ENCODE results near the gene NCCRP1. TPM values are rescaled to one million over a fixed set of nuclear protein-coding genes. Genes with fewer than 3 reads are reported as not detected.
A peak's percentile ranks its signal among the peaks of the same experiment; 100 is the strongest.

NCCRP1 gene
- total RNA-seq, 4 donors from 2014 or later = 0.45 to 0.81 (median 0.78) TPM; not detected in 1

GRCh38 chr19:39167461-39168257 is 29.1 kb upstream of the NCCRP1 start:
- no peaks in the 10 kb centered on the region for H3K27me3 ChIP-seq
- peaks cover 14 to 18% of the 10 kb centered on the region in 2 donors for H3K36me3 ChIP-seq
- H3K4me1 ChIP-seq = peaks cover 22 to 32% of the 10 kb centered on the region in 2 donors
- H3K4me3 ChIP-seq (replicated peaks in 1 of 3) = peak overlapping the region in 1 of 3 donors; percentile 12
- H3K9me3 ChIP-seq = no peaks in the 10 kb centered on the region
- peak; percentile 92 to 93 for DNase-seq
- WGBS, 2 donors = 48 to 52% methylated on average over 12 to 23 of the region's 25 CpGs
- no peak for TF ChIP-seq POLR2A (IDR thresholded peaks at IDR 0.05)
- no peak for TF ChIP-seq CTCF (IDR thresholded peaks at IDR 0.05)
- peak overlapping the region; percentile 93 to 96 (median 94) for H3K27ac ChIP-seq
- intact Hi-C loops (cut with DNase I) = no loop called here

- peak overlapping the region in 2 of 3 donors; percentile 94 to 96 for H3K27ac ChIP-seq
- H3K4me1 ChIP-seq = peaks cover 22 to 32% of the 10 kb centered on the region in 2 donors
- peaks cover 22 to 25% of the 10 kb centered on the region in 2 donors for H3K36me3 ChIP-seq
- H3K27me3 ChIP-seq = no peaks in the 10 kb centered on the region
- no peaks in the 10 kb centered on the region for H3K9me3 ChIP-seq
- no peak for TF ChIP-seq POLR2A (IDR thresholded peaks at IDR 0.05)
- TF ChIP-seq CTCF (IDR thresholded peaks at IDR 0.05) = no peak
- DNase-seq = no peak
- 83 to 90% methylated on average over 21 to 22 of the region's 23 CpGs for WGBS, 2 donors
- H3K4me3 ChIP-seq (replicated peaks in 1 of 3) = no peak overlapping the region
- intact Hi-C loops (cut with DNase I) = no loop called here
These were observed 28.3 kb upstream of the NCCRP1 start for GRCh38 chr19:39168258-39169142.

GRCh38 chr19:39169143-39169810 is 27.5 kb upstream of the NCCRP1 start:
- no peak for DNase-seq
- intact Hi-C loops (cut with DNase I) = no loop called here

More at GRCh38 chr19:39169143-39169810, 27.5 kb upstream of the NCCRP1 start:
- Histone ChIP-seq H3K27ac (no peak overlapping the region), H3K4me3 (replicated peaks in 1 of 3) (no peak overlapping the region), H3K36me3 (peaks cover 29 to 33% of the 10 kb centered on the region in 2 donors), H3K4me1 (peaks cover 22 to 32% of the 10 kb centered on the region in 2 donors), H3K9me3 (no peaks in the 10 kb centered on the region), H3K27me3 (no peaks in the 10 kb centered on the region)
- WGBS, 2 donors = 92 to 95% methylated on average over 32 to 36 of the region's 36 CpGs
- TF ChIP-seq CTCF (IDR thresholded peaks at IDR 0.05) = no peak
- TF ChIP-seq POLR2A (IDR thresholded peaks at IDR 0.05) = no peak

Data from thyroid gland (tissue), 4 donors.